ENCODE data around the gene CACNA2D3.
"Not testable (repeated sequence)": the region's sequence is repeated elsewhere in the genome, so short reads cannot be mapped to it uniquely, and the experiment has no call there.

CACNA2D3 gene

DNA sequence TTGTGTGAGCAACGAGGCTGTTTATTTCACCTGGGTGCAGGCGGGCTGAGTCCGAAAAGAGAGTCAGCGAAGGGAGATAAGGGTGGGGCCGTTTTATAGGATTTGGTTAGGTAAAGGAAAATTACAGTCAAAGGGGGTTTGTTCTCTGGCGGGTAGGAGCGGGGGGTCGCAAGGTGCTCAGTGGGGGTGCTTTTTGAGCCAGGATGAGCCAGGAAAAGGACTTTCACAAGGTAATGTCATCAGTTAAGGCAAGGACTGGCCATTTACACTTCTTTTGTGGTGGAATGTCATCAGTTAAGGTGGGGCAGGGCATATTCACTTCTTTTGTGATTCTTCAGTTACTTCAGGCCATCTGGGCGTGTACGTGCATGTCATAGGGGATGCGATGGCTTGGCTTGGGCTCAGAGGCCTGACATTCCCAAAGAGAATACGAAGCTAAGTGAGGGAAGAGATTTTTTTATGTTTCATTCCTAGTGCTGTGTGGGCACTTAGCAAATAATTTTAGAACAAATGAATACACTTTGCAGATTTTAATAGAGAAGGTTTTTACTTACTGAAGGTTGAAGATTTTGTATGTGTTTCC, 517.5 kb downstream of the CACNA2D3 start:
- not testable (repeated sequence) for DNase-seq

DNA sequence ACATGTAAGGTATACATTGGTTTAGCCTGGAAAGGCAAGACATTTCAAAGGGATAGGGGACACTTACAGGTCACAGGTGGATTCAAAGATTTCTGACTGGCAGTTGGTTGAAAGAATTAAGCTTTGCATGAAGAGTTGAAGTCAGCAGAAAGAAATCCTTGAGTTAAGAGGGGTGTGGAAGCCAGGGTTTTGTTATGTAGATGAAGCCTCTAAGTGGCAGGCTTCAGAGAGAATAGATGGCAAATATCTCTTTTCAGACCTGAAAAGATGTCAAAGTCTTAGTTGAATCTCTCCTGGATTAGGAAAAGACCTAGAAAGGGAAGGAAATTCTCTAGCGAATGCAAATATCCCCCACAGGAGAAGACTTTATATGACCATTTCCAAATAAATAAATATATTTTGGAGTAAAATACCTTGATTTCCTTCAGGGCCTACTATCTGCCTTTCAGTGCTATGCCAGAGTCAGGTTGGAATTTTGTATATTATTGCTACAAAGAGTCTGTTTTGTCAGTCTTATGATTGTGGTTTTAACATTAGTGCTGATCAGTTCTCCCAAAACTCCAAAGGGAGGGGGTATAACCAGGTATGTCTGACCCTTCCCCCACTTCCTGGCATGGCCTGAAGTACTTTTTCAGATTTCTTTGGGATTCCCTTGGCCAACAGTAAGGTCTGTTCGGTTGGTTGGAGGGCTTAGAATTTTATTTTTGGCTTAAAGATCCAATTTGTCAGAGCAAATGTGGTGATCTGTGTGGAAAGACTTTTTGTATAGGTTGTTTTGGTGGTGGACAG, 519.1 kb downstream of the CACNA2D3 start:
- peak in 1 of 3 experiments; percentile 7 for DNase-seq

DNA sequence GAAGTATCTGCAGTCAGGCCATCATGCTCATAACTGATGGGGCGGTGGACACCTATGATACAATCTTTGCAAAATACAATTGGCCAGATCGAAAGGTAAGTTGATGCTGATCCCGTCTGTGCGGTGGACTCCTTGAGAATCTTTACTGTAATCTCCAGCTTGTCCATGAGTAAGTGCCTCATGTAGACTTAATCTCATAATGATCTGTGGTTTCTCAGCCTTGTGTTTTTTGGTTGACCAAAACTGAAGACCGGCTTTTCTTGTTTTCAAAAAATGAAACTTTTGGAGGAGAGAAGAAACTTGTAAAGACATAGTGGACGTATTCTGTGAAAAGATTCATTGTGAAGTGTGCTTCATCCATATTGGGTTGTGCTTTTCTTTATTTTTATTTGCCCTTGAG, 519.8 kb downstream of the CACNA2D3 start:
- DNase-seq: no peak

DNA sequence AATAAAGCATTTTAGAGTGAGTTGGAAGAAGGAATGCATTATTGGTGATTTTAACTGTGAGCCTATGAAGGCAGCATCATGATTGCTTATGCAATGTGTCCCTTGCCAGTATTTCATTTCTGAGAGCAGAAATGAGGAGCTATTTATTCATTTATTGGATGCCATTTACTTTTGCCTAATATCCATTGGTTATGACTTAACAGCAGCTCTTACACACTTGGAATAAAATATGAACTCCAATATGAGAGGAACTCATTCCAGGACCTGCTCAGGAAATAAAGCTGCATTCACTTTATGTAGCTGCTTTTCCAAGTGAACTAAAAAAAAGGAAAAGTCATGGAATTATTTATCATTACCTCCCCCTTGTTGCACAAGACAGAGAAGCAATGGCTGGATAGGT, 525.4 kb downstream of the CACNA2D3 start:
- DNase-seq: no peak

DNA sequence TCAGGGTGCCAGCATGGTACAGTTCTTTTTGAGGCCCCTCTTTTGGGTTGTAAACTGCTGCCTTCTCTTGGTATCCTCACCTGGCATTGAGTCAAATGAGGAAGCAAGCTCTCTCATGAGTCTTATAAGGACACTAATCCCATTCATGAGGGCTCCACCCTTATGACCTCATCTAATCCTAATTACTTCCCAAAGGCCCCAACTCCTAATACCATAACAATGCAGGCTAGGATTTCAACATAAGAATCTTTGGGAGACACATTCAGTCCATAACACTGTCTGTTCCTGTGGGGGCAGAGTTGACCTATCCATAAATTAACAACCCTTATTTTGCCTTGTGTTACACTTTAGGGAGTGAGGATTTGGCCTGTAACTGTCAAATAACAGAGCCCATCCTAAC, 527.2 kb downstream of the CACNA2D3 start:
- DNase-seq: no peak

- DNase-seq: peak in 1 of 3 experiments; percentile 2
Measured at GRCh38 chr3:54653456-54654195, 531.3 kb downstream of the CACNA2D3 start.

GRCh38 chr3:54654776-54655175, 532.4 kb downstream of the CACNA2D3 start:
- no peak for DNase-seq

- DNase-seq: no peak
Measured at GRCh38 chr3:54659347-54659746, 537.0 kb downstream of the CACNA2D3 start.

GRCh38 chr3:54660714-54661132, 538.4 kb downstream of the CACNA2D3 start:
- DNase-seq: no peak

GRCh38 chr3:54661151-54661550, 538.8 kb downstream of the CACNA2D3 start:
- DNase-seq: no peak

- no peak for DNase-seq
Measured at GRCh38 chr3:54663501-54664011, 541.2 kb downstream of the CACNA2D3 start.

DNA sequence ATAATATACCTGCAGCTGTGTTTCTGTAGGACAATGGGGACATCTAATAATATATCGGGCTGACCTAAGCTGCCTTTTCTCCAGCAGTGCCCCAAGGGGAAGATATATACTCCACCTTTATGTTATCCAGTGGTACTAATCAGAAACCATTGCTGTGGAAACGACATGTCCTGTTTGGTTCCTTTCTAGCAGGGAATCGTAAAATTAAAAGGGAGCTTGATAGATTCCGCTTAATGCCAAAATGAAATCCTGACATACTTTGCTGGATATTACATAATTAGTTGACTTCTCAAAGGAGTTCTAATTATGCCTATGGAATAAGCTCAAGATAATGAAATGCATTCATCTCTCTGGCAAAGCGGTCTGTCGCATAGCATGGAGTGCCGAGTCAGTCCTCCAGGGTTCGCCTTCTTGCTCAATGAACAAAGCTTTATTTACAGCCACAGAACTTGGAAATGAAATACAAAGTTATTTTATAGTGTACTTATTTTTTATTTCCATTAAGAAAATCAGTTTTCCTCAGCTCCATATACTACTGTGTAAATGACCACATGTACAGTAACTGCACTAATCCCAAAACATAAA, 542.8 kb downstream of the CACNA2D3 start:
- peak in 1 of 3 experiments; percentile 5 for DNase-seq

GRCh38 chr3:54668236-54668635, 545.9 kb downstream of the CACNA2D3 start:
- peak; percentile 27 to 76 (median 70) for DNase-seq

DNA sequence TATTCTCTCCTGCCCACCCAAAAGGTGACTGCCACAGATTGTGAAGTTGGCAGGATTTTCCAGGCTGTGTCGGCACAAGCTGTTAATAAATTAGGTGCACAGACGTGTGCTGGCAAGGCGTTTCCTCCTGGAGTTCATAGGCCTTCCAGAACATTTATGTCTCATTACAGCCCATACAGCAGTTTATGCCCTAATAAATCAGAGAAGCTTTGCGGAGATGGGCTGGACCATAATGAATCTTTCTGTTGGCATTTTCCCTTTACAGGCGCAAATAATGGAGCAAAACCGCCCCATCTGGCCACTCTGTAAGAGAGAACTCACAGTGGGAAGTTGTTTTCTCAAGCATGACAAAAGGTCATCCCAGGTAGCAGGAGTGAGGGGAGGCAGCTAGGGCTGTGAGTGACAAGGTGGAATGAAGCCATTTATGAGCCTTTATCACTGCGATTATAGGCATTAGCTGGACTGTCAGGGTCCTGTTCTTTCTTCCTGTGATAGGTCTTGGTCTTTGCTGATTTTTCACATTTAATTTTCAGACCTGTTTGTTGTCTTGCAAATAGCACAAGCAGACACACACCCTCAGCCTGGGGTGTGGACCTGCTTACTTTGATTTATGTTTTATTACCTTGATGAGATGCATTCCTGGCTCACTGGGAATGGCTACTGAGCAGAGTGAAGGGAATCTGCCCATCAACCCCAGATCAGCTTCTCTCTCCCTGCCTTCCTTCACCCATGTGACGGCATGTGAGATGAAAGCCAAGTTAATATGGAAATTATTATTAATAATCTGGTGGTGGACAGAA, 548.0 kb downstream of the CACNA2D3 start:
- DNase-seq: peak in 2 of 3 experiments; percentile 43 to 75

DNA sequence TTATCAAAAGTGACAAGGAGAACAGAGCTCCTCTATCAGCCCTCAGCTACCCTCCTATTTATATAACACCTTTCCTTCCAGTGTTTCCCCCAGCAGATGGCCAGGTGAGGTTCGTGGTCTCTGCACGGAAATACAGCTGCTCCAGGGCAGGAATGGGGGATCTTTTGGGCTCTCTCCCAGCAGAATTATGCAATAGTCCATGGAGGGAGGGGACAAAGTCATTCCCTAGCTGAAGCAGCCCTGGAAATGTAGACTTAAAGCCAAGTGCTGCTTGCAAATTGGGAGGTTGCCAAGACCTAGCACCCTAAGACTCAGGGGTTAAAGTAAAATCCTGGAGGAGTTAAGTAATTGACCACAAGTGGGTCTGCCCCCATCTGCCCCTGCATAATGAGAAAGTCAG, 549.2 kb downstream of the CACNA2D3 start:
- DNase-seq: peak in 1 of 3 experiments; percentile 30

DNA sequence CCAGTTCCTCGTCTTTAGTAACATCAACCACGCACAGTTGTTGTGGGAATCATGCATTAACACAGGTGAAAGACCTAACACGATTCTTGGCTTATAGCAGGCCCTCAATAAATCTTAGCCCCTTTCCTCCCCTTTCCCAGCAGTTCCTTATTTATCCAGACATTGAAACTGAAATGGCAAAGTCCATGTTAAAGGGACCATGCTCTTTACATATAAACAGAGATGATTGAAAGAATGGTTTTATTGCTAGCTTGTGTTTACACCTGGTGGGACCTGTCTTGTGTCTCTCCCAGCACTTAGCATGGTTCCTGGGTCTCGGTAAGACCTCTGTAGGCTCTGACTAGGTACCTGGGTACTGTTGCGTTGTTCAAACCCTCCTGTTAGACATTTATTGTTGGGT, 553.7 kb downstream of the CACNA2D3 start:
- no peak for DNase-seq

DNA sequence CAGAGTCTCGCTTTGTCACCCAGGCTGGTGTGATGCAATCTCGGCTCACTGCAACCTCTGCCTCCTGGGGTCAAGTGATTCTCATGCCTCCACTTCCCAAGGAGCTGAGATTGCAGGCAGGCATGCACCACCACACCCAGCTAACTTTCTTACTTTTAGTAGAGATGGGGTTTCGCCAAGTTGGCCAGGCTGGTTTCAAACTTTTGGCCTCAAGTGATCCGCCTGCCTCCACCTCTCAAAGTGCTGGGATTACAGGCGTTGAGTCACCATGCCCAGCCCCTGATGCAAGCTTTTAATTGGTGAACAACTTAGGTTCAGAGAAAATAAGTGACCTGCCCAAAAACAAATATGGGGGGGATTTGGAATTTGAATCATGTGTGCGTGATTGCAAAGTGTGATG, 559.4 kb downstream of the CACNA2D3 start:
- no peak for DNase-seq

DNA sequence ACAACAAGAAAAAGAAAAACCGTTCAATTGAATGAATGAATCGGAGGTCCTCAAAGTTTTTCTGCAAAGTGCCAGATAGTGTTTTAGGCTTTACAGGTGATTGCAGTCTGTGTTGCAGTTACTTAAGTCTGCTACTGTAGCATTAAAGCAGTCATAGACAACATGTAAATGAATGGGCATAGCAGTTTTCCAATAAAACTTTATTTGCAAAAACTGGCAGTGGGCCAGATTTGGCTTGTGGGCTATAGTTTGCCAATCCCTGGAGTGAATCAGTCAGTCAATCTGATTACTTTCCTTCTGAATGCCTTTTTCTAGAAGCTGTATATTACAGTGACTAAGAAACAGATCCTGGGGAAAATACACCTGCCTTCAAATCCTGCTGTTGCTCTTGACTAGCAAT, 562.9 kb downstream of the CACNA2D3 start:
- DNase-seq: no peak

GRCh38 chr3:54691289-54691771, 569.0 kb downstream of the CACNA2D3 start:
- DNase-seq: no peak

DNA sequence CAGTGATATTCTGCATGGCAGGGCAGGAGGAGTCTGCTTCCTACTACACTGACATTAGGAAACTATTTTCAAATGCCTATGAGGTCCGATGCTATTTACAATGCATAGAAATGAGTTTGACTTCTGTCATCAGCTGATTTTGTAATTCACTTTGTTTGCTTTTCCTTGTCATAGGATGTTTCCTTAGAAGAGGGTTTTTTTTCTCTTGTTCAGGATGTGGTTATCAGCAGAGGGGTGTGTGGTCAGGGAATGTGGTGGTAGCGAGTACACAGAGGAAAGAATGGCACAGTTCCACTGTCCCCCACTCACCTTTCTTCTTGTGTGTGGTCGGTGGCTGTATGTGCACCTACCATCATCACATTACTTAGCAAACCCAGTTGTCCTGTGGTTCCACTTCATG, 574.0 kb downstream of the CACNA2D3 start:
- no peak for DNase-seq

GRCh38 chr3:54698054-54698453, 575.7 kb downstream of the CACNA2D3 start:
- DNase-seq: no peak

DNA sequence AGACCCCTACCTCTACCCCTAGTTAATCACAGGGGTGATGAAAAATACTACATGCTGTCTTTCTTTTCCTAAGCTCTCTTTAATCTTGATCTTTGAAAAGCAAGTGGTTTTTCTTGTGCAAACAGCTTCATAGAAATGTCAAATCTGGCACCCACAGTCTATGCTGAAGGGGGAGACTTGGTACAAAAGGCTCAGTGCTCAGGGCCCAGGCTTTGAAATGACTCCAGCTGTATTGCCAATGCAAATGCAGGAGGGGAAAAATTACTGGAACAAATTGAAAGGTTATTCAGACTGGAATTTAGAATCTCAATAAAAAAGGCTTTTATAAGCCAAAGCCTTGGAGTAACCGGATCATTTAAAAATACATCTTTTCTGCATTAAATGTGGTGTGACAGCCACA, 581.6 kb downstream of the CACNA2D3 start:
- DNase-seq: no peak
